Measurements from ENCODE around the gene MED13.
"Not testable (repeated sequence)": the region's sequence is repeated elsewhere in the genome, so short reads cannot be mapped to it uniquely, and the experiment has no call there.

The MED13 gene

DNA sequence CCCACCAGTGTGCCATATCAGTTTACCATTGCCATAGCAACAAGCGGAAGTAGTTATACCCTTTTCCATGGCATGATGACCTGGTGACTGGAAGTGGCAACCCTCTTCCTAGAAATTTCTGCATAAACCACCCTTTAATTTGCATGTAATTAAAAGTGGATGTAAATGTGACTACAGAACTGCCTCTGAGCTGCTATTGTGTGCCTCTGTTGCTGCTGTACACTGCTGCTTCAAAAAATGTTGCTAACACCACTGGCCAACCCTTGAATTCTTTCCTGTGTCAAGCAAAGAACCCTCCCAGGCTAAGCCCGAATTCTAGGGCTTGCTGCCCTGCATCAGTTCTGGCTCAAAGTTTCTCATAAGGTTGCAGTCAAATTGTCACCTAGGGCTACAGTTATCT is 12.9 kb upstream of the MED13 start:
- Histone ChIP-seq H3K9me3 (ENCODE audit: control insufficient read depth, insufficient read depth, low read length) (no peaks in the 10 kb centered on the region), H3K4me1 (ENCODE audit: insufficient read depth, low read length) (no peaks in the 10 kb centered on the region), H3K9ac (ENCODE audit: low read depth, low read length) (no peak overlapping the region), H3K36me3 (ENCODE audit: insufficient read depth, low read length) (no peaks in the 10 kb centered on the region)

DNA sequence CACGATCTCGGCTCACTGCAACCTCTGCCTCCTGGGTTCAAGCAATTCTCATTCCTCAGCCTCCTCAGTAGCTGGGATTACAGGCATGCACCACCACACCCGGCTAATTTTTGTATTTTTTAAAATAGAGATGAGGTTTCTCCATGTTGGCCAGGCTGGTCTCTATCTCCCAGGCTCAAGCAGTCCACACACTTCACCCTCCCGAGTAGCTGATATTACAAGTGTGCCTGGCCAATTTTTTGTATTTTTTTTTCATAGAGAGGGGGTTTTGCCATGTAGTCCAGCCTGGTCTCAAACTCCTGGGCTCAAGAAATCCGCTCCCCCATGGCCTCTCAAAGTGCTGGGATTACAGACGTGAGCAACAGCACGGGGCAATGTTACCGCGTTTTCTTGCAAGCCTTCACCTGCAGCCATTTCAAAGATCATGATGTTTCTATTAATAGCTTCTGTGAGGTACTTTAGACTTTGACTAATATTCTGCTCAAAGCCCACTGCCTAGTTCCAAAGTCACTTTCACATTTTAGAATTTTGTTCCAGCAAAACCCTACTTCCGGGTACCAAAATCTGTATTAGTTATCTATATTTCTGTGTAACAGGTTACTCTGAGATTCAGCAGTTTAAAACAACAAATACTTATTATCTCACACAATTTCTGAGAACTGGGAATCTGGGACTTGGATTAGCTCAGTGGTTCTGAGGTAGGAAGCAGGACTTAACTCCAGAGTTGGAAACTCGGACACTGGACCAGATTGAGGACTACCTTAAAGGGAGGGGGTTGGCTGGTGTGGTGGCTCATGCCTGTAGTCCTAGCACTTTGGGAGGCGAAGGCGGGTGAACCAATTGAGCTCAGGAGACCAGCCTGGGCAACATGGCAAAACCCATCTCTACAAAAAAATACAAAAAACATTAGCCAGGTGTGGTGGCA is 12.0 kb upstream of the MED13 start:
- Histone ChIP-seq H3K36me3 (ENCODE audit: insufficient read depth, low read length) (no peaks in the 10 kb centered on the region), H3K9ac (ENCODE audit: low read depth, low read length) (no peak overlapping the region), H3K4me1 (ENCODE audit: insufficient read depth, low read length) (no peaks in the 10 kb centered on the region), H3K9me3 (ENCODE audit: control insufficient read depth, insufficient read depth, low read length) (no peaks in the 10 kb centered on the region)

DNA sequence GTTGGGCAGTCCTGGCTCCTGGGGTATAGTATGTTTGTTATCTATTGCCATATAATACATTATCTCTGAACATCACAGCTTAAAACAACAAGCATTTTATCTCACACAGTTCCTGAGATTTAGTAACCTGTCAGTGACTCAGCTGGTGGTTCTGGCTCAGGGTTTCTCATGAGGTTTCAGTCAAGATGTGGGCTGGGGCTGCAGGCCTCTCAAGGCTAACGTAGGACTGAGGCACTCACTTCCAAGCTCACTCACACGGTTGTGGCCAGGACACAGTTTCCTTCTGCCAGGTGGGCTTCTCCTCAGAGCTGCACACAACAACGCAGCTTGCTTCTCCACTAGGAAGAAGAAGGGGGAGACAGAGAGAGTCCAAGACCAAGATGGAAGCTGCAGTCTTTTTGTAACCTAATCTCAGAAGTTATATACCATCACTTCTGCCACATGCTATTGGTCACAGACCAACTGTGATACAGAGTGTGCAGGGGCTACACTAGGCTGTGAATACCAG is 10.3 kb upstream of the MED13 start:
- Histone ChIP-seq H3K9ac (ENCODE audit: low read depth, low read length) (no peak overlapping the region), H3K4me1 (ENCODE audit: insufficient read depth, low read length) (no peaks in the 10 kb centered on the region), H3K9me3 (ENCODE audit: control insufficient read depth, insufficient read depth, low read length) (no peaks in the 10 kb centered on the region), H3K36me3 (ENCODE audit: insufficient read depth, low read length) (no peaks in the 10 kb centered on the region)

DNA sequence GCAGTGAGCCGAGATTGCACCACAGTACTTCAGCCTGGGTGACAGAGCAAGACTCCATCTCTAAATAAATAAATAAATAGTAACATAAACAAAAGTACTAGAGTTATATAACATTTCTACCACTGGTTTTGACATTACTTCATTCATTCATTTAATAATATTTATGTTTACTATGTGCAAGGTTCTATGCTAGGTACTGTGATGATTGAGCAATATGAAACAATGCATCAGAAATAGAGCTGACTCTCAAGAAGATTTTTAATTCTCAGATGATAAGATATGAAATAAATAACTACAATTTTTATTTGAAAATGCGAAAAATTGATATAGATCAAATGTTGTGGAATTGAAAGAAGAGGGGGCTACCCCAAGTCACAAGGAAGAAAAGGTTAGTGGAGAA is 8.9 kb upstream of the MED13 start:
- Histone ChIP-seq H3K4me1 (ENCODE audit: insufficient read depth, low read length) (no peaks in the 10 kb centered on the region), H3K9ac (ENCODE audit: low read depth, low read length) (no peak overlapping the region), H3K36me3 (ENCODE audit: insufficient read depth, low read length) (no peaks in the 10 kb centered on the region)

DNA sequence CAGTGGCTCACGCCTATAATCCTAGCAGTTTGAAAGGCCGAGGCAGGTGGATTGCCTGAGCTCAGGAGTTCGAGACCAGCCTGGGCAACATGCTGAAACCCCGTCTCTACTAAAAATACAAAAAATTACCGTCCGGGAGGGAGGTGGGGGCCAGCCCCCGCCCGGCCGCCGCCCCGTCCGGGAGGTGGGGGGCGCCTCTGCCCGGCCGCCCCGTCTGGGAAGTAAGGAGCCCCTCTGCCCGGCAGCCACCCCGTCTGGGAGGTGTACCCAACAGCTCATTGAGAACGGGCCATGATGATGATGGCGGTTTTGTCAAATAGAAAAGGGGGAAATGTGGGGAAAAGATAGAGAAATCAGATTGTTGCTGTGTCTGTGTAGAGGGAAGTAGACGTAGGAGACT is 7.8 kb upstream of the MED13 start:
- not testable (repeated sequence) for H3K4me1 ChIP-seq (ENCODE audit: insufficient read depth, low read length); H3K9ac ChIP-seq (ENCODE audit: low read depth, low read length); H3K9me3 ChIP-seq (ENCODE audit: control insufficient read depth, insufficient read depth, low read length); H3K36me3 ChIP-seq (ENCODE audit: insufficient read depth, low read length)

More for the DNA sequence above, 8.9 kb upstream of the MED13 start:
- H3K9me3 ChIP-seq (ENCODE audit: control insufficient read depth, insufficient read depth, low read length): no peaks in the 10 kb centered on the region

DNA sequence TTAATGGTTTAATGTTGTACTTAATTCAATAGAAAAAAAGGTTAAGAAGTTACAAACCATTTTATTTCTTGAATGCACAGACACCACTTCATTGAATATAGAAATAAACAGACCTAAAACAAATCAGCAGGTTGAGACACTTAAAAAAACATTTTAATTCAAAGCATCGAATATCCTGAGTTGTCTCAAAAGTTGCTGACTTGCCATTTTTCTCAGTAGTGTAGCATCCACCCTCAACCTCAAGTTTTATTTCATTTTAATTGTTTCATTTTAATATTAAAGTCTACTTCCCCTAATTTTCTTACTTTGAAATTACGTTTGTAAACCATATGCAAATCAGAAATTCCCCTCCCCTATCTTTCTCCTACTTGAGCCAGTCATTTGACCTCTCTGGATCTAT is 5.8 kb upstream of the MED13 start:
- Histone ChIP-seq H3K9me3 (ENCODE audit: control insufficient read depth, insufficient read depth, low read length) (no peaks in the 10 kb centered on the region), H3K9ac (ENCODE audit: low read depth, low read length) (no peak overlapping the region), H3K4me1 (ENCODE audit: insufficient read depth, low read length) (no peaks in the 10 kb centered on the region), H3K36me3 (ENCODE audit: insufficient read depth, low read length) (no peaks in the 10 kb centered on the region)

DNA sequence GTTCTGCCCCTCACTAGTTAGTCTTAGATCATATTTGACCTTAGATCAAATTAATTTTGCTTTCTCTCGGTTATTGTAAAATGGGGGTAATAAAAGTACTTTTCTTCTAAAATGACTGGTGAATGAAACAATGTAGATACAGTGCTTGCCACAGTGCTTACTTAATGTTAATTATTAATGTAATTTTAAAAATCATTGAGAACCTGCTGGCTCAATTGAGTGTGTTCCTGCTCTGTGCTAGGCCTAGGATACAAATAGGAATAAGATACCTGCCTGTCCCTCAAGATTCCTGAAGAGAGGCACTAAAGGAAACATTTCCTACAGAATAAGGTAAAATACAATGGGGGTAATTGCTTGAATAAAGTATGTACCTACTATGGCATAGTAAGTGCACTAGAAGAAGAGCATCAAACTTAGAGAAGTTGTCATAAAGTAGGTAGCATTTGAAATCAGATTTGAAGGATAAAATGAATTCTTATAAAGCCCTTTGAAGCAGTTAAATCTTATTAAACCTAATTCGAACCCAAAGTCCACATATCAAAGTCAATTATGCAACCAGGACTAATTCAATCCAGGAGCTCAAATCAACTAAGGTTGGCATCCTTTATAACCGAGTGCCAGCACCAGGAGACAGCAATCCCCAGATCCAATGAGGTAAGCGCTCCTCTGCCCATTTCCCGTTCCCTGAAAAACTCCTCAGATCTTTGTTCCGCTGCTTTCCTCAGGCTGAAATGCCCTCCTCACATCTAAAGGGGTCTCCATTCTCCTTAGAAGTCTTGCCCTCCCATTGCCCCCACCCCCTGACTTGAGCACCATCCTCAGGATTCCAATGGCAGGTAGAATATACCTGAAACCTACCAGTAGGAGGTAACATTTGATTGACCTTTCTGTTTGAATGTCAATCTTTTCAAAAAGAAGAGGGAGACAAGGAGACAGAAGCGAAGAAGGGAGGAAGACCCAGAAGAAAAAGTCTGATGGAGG is 2.4 kb upstream of the MED13 start:
- no peaks in the 10 kb centered on the region for H3K9me3 ChIP-seq (ENCODE audit: control insufficient read depth, insufficient read depth, low read length)
- no peak overlapping the region for H3K9ac ChIP-seq (ENCODE audit: low read depth, low read length)
- peaks cover 10% of the 10 kb centered on the region; the same call in 1 of the 2 replicates for H3K4me1 ChIP-seq (ENCODE audit: insufficient read depth, low read length)
- H3K36me3 ChIP-seq (ENCODE audit: insufficient read depth, low read length): no peaks in the 10 kb centered on the region

DNA sequence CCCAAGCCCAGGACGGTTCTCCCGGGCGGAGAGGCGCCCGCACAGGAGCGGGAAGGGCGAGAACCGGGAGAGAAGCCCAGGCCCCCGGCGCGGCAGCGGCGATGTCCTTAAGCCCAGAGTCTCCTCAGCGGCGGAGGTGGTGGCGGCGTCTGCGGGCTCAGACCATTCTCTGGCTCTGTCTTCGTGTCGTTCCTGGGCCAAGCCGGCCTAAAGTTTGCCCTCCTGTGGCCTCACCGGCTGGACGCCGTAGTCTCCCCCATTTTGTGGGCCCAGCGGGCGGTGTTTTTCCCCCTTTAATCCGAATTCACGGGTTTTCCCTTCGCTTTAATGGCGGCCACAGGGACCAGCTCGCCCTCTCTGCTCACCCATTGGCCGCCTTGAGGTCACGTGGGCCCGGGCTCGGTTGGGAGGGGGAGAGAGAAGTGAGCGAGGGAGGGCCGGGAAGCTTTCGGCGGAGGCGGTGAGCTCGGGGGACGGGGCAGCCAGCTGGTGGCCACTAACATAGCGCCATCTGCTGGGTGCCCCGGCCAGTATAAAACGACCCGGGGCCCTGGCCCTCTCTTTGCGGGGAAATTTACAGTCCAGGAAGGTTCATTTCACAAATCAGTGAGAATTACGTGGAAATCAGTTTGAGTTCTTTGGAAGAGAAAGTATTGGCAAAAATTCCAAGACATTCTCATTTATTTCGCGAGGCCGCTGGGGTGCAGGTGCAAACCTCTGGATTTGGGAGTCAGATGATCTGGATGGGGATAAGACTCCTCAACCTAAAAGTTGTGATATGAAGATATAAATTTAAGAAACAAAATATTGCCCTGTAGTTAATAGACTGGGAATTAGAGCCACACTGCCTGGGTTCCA is 762 bp upstream of the MED13 start:
- 0 out of 2 replicates have a peak, but pooled peaks cover 2% of the 10 kb centered on the region for H3K36me3 ChIP-seq (ENCODE audit: insufficient read depth, low read length)
- peaks cover 10% of the 10 kb centered on the region; the same call in 1 of the 2 replicates for H3K4me1 ChIP-seq (ENCODE audit: insufficient read depth, low read length)
- H3K9ac ChIP-seq (ENCODE audit: low read depth, low read length): peak overlapping the region; percentile 72
- no peaks in the 10 kb centered on the region for H3K9me3 ChIP-seq (ENCODE audit: control insufficient read depth, insufficient read depth, low read length)

DNA sequence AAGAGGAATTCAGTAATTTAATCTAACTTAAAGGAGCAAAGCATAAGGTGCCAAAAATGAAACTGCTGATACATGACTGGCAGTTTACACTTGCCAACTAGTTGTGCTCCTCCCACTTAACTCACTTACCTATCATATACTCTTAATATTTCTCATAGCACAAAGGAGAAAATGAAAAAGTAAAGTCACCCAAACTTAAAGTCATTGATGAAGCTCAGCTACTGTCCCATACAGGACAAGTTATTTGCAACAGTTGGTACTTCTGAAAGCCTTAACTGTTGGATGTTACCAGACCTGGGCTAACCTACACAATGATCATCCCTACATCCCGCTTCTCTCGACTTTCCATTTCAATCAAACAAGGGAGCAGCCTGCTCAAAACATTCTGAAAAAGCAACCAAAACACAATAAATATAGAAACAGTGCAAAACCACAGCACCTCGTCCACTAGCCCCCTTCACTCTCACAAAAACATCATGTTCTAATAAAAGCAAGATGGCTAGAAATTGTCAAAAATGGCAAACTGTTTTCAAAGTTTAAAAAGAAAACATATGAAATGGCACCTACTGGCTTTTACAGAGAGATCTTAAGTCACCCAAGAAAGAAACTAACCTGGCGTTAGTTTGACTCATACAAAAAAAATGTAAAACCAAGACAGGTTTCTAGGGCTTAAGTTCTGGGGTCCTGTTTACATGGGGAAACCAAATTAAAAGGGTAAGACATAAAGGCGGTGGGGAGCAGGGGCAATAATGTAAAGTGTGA is 868 bp downstream of the MED13 start:
- Histone ChIP-seq H3K9me3 (ENCODE audit: control insufficient read depth, insufficient read depth, low read length) (no peaks in the 10 kb centered on the region), H3K4me1 (ENCODE audit: insufficient read depth, low read length) (peaks cover 12% of the 10 kb centered on the region; the same call in 1 of the 2 replicates), H3K36me3 (ENCODE audit: insufficient read depth, low read length) (peaks cover 5% of the 10 kb centered on the region), H3K9ac (ENCODE audit: low read depth, low read length) (peak overlapping the region; percentile 93)

DNA sequence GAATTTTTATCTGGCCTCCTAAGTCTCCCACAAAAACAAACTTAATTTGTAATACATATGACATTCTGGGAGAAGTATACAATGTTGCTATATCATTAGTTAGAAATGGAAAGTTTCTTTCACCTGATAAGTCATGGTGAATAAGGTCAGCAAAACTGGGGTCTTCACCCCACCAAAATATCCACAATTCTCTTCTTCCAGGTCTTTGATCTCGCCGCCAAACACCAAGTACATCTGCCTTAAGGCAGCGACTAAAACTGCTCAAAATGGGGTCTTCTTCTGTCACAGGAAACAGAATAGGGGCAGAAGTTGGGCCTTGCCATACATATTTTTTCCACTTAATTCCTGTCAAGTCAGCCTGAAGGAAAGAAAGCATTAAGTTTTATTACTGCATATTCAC is 2.1 kb downstream of the MED13 start:
- H3K9ac ChIP-seq (ENCODE audit: low read depth, low read length): 0 out of 2 replicates have a peak overlapping the region, but pooled peaks have one; percentile 93
- H3K36me3 ChIP-seq (ENCODE audit: insufficient read depth, low read length): peaks cover 5% of the 10 kb centered on the region
- peaks cover 12% of the 10 kb centered on the region; the same call in 1 of the 2 replicates for H3K4me1 ChIP-seq (ENCODE audit: insufficient read depth, low read length)

DNA sequence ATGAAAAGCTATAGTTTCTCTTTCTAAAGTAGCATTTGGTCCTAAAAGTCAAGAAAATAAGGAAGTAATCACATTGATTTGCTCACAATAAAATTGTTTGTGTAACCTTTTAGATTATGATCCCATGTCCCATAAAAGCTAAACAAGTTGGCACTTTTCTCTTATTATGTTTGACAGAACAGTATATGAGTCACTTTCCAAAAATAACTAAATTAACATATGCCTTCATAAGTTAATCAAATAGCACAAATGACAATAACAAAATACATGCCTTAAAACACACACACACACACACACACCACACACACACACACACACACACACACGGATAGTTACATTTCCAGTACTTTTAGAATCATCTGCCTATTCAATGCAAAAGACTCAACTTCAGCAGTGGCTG is 2.8 kb downstream of the MED13 start:
- H3K4me1 ChIP-seq (ENCODE audit: insufficient read depth, low read length): peaks cover 12% of the 10 kb centered on the region; the same call in 1 of the 2 replicates
- peaks cover 5% of the 10 kb centered on the region for H3K36me3 ChIP-seq (ENCODE audit: insufficient read depth, low read length)
- H3K9me3 ChIP-seq (ENCODE audit: control insufficient read depth, insufficient read depth, low read length): no peaks in the 10 kb centered on the region
- peak overlapping the region; percentile 7; the same call in 1 of the 2 replicates for H3K9ac ChIP-seq (ENCODE audit: low read depth, low read length)

More for the DNA sequence above, 2.1 kb downstream of the MED13 start:
- no peaks in the 10 kb centered on the region for H3K9me3 ChIP-seq (ENCODE audit: control insufficient read depth, insufficient read depth, low read length)

DNA sequence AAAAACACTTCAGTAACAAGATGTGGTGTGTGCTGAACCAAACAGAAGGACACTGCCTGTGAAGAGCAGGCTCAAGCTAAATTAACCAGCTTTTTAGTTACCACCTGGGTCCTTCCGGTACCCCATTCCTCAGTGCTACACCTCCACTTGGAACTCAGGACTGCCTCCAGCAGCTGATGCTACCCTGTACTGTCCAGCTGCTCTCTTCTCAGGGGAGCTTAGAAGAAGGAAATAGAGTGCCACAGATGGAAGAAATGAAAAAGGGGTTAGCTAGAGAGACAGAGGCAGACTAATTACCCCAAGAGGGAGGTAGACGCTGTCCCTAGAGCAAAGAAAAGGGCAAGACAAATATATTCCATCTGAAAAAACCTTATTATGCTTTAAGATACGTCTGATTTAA is 5.7 kb downstream of the MED13 start:
- H3K9ac ChIP-seq (ENCODE audit: low read depth, low read length): no peak overlapping the region
- peaks cover 5% of the 10 kb centered on the region for H3K36me3 ChIP-seq (ENCODE audit: insufficient read depth, low read length)
- H3K9me3 ChIP-seq (ENCODE audit: control insufficient read depth, insufficient read depth, low read length): no peaks in the 10 kb centered on the region
- peaks cover 12% of the 10 kb centered on the region; the same call in 1 of the 2 replicates for H3K4me1 ChIP-seq (ENCODE audit: insufficient read depth, low read length)

DNA sequence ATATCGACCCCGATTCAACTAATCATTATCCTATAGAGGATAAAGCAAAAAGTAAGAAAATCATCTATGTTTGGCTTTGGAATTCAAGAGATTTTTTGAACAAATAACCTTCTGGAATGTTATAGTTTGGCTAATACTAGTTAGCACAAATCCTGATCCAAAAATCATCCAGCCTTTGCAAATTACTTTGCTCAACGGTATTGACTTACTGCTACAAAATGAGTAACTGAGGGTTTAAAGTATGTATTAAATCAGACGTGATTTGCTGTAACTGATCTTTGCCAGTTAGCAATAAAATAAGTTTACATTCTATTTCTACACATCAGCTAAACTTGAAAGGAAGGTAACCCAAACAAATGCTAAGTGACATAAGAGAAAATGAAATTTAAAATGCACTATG is 6.5 kb downstream of the MED13 start:
- Histone ChIP-seq H3K9me3 (ENCODE audit: control insufficient read depth, insufficient read depth, low read length) (no peaks in the 10 kb centered on the region), H3K36me3 (ENCODE audit: insufficient read depth, low read length) (peaks cover 5% of the 10 kb centered on the region), H3K9ac (ENCODE audit: low read depth, low read length) (no peak overlapping the region), H3K4me1 (ENCODE audit: insufficient read depth, low read length) (peaks cover 12% of the 10 kb centered on the region; the same call in 1 of the 2 replicates)
